ENCODE results near the gene FGA. TPM values are rescaled to one million over a fixed set of nuclear protein-coding genes. Genes with fewer than 3 reads are reported as not detected.

Gene FGA
- total and polyA plus RNA-seq, 9 of the 15 experiments (the other 6 are each of a cell fraction or from before 2014, with no cell fraction given) = 0.04 to 2.5 (median 0.07) TPM; not detected in 5

DNA sequence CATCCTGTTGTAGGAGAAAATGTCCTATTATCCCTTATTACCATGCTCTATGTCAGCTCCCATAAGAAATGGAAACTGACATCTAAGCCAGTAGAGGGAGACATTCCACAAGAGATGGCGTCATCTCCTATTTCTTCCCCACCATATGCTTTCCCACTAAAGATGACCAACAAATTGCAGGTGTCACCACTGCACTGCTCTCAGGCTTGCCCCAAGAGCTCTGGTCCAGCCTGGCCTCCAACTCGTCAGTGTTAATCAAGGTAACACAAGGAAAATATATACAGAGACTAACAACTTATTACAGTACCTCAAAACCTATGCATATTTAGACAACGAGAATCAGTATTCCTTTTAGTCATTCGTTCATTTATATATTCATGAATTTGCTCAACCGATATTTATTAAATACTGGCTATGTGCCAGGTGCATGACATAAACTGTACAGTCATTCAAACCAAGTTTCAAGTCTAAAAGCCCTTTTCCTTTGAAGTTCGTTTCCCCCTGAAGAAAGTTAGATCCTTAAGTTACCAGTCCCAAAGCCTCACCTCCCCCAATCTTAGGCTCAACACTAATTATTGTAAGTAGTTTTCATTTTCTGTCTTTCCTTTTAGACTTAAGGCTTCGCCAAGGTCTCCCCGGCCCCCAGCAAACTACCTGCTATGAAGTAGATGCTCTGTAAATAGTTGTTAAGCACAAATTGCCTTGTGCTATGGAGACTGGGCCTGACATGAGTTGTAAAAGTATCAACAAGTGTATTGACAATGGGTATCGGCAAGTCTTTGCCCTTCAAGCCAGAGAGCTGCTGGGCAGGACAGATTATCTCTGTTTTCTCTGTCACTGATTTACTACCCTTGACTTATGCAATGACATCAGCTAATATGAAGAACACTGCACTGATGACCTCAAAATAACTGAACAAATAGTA lies 30.8 kb downstream of the FGA start (continued):
- TF ChIP-seq, protein P1, sequence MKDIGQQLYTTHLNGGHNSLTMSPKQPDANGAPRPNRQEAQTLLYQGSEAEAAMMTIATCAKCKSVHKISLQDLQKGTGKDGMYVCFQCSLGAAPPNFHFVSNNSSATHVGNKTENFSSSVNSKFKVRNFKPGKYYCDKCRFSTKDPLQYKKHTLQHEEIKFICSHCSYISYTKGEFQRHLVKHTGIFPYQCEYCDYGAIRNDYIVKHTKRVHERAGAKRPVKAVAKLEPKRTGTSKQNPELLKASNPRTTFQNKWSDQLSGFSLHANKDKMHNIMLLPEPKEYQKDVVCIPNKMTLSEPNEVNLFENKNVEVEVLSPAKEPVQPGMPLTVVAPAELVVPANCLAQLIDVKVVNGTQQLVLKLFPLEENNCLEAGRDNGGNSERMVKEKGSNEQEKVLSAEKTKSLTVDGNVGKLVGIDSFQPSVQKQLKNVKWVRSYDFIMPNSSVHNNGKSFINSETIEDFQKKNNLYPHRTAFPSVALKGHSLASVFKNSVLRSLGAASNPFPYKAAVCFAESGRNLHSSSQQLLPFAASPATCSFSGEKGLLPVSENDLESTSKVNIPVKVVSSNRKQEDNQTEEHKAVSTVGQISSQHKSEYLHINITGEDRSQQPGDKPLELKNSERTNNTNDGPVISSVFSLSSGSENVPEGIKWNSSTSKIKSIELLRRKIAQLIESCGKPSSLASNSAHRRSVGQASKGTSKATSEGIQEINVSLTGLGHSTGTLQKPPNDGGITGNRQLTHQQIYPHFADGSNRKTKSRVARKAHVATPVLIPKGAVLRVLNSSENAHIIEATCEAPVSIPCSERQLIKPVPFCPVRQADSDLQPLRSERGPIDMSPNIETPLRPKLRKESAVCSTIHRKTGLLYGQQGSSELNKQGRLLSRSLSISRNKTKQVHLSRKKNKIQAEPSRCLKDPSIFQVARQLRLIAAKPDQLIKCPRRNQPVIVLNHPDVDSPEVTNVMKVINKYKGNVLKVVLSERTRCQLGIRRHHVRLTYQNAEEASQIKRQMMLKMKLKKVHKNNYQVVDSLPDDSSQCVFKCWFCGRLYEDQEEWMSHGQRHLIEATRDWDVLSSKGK (CRISPR knock-in tag; IDR thresholded peaks at IDR 0.05) = no peak
- TF ChIP-seq CC2D1A (IDR thresholded peaks at IDR 0.05) (0 out of 2 replicates have a peak, but pooled peaks have one; percentile 42), SMC3 (conservative IDR thresholded peaks at IDR 0.05; ENCODE audit: insufficient read depth, low read depth, low read length) (peak; percentile 64; the same call in 1 of the 2 replicates), PML (IDR thresholded peaks at IDR 0.05; ENCODE audit: low read length) (no peak), CHD2 (IDR thresholded peaks at IDR 0.05; ENCODE audit: low read depth, low read length) (no peak), MIER1 (IDR thresholded peaks at IDR 0.05; ENCODE audit: low read depth) (no peak), CEBPB (tag; IDR thresholded peaks at IDR 0.05) (no peak), SOX6 (IDR thresholded peaks at IDR 0.05) (no peak), ILF3 (IDR thresholded peaks at IDR 0.05; ENCODE audit: borderline replicate concordance) (no peak), SLC30A9 (CRISPR knock-in tag; IDR thresholded peaks at IDR 0.05) (no peak), KAT2B (IDR thresholded peaks at IDR 0.05; ENCODE audit: low read depth, low read length) (no peak), ZNF445 (CRISPR knock-in tag; IDR thresholded peaks at IDR 0.05; ENCODE audit: low read depth) (no peak)
- TF ChIP-seq, protein P2, sequence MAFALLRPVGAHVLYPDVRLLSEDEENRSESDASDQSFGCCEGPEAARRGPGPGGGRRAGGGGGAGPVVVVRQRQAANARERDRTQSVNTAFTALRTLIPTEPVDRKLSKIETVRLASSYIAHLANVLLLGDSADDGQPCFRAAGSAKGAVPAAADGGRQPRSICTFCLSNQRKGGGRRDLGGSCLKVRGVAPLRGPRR (CRISPR knock-in tag; IDR thresholded peaks at IDR 0.05) = no peak
- TF ChIP-seq, protein P3, sequence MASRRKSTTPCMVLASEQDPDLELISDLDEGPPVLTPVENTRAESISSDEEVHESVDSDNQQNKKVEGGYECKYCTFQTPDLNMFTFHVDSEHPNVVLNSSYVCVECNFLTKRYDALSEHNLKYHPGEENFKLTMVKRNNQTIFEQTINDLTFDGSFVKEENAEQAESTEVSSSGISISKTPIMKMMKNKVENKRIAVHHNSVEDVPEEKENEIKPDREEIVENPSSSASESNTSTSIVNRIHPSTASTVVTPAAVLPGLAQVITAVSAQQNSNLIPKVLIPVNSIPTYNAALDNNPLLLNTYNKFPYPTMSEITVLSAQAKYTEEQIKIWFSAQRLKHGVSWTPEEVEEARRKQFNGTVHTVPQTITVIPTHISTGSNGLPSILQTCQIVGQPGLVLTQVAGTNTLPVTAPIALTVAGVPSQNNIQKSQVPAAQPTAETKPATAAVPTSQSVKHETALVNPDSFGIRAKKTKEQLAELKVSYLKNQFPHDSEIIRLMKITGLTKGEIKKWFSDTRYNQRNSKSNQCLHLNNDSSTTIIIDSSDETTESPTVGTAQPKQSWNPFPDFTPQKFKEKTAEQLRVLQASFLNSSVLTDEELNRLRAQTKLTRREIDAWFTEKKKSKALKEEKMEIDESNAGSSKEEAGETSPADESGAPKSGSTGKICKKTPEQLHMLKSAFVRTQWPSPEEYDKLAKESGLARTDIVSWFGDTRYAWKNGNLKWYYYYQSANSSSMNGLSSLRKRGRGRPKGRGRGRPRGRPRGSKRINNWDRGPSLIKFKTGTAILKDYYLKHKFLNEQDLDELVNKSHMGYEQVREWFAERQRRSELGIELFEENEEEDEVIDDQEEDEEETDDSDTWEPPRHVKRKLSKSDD (conservative IDR thresholded peaks at IDR 0.05; ENCODE audit: low read length) = no peak
- TF ChIP-seq, protein P4, sequence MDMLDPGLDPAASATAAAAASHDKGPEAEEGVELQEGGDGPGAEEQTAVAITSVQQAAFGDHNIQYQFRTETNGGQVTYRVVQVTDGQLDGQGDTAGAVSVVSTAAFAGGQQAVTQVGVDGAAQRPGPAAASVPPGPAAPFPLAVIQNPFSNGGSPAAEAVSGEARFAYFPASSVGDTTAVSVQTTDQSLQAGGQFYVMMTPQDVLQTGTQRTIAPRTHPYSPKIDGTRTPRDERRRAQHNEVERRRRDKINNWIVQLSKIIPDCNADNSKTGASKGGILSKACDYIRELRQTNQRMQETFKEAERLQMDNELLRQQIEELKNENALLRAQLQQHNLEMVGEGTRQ (CRISPR knock-in tag; IDR thresholded peaks at IDR 0.05) = no peak
- TF ChIP-seq, protein P5, sequence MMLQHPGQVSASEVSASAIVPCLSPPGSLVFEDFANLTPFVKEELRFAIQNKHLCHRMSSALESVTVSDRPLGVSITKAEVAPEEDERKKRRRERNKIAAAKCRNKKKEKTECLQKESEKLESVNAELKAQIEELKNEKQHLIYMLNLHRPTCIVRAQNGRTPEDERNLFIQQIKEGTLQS (IDR thresholded peaks at IDR 0.05) = peak; percentile 70
- TF ChIP-seq, protein P5 (CRISPR knock-in tag; conservative IDR thresholded peaks at IDR 0.05) = no peak

Measured in K562 (cell line).